Measurements from ENCODE around the gene CIB1. TPM values are rescaled to one million over a fixed set of nuclear protein-coding genes. Genes with fewer than 3 reads are reported as not detected.

Gene CIB1
- total RNA-seq, 4 donors from 2014 or later: 22.8 to 35.6 (median 25.5) TPM

DNA sequence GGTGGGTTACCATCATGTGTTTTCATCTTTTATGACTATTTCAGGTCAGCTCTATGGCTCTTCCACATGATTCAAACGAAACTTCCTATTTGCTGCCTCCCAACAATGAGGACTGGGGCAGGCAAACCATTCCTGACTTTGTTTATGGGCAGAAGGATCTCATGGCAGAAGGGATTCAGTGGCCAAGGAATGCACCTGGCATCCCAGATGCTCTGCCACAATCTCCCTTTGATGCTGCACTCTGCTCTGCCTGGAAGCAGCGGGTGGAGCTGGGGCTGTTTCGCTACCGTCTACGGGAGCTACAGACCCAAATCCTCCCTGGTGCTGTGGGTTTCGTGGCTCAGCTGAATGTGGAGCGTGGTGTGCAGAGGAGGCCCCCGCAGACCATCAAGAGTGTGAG lies 7.1 kb upstream of the CIB1 start:
- WGBS, 2 donors (ENCODE audit: low coverage in 1 of 2): 86% methylated on average over 1 of the region's 8 CpGs
- Histone ChIP-seq H3K27me3 (no peaks in the 10 kb centered on the region), H3K27ac (no peak overlapping the region), H3K9me3 (no peaks in the 10 kb centered on the region), H3K4me3 (no peak overlapping the region), H3K4me1 (no peaks in the 10 kb centered on the region), H3K36me3 (peaks cover 0 to 57% of the 10 kb centered on the region in 2 donors)
- no peak for ATAC-seq
- no peak for TF ChIP-seq POLR2A (IDR thresholded peaks at IDR 0.05)
- TF ChIP-seq EP300 (IDR thresholded peaks at IDR 0.05): no peak
- no peak for TF ChIP-seq POLR2AphosphoS5 (IDR thresholded peaks at IDR 0.05)
- TF ChIP-seq, protein P1, sequence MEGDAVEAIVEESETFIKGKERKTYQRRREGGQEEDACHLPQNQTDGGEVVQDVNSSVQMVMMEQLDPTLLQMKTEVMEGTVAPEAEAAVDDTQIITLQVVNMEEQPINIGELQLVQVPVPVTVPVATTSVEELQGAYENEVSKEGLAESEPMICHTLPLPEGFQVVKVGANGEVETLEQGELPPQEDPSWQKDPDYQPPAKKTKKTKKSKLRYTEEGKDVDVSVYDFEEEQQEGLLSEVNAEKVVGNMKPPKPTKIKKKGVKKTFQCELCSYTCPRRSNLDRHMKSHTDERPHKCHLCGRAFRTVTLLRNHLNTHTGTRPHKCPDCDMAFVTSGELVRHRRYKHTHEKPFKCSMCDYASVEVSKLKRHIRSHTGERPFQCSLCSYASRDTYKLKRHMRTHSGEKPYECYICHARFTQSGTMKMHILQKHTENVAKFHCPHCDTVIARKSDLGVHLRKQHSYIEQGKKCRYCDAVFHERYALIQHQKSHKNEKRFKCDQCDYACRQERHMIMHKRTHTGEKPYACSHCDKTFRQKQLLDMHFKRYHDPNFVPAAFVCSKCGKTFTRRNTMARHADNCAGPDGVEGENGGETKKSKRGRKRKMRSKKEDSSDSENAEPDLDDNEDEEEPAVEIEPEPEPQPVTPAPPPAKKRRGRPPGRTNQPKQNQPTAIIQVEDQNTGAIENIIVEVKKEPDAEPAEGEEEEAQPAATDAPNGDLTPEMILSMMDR (IDR thresholded peaks at IDR 0.05): no peak

DNA sequence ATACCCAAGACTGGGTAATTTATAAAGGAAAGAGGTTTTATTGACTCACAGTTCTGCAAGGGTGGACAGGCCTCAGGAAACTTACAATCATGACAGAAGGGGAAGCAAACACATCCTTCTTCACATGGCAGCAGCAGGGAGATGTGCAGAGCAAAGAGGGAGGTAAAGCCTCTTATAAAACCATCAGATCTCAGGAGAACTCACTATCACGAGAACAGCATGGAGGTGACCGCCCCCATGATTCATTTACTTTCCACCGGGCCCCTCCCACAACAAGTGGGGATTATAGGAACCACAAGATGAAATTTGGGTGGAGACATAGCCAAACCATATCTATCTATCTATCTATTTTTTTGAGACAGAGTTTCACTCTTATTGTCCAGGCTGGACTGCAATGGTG lies 5.6 kb upstream of the CIB1 start:
- H3K36me3 ChIP-seq: peaks cover 0 to 63% of the 10 kb centered on the region in 2 donors
- TF ChIP-seq, protein P1 (IDR thresholded peaks at IDR 0.05): no peak
- TF ChIP-seq POLR2A (IDR thresholded peaks at IDR 0.05): no peak
- no peak for TF ChIP-seq POLR2AphosphoS5 (IDR thresholded peaks at IDR 0.05)
- no peak for TF ChIP-seq EP300 (IDR thresholded peaks at IDR 0.05)
- no peak overlapping the region for H3K27ac ChIP-seq
- 62 to 77% methylated on average over 2 to 3 of the region's 3 CpGs for WGBS, 2 donors (ENCODE audit: low coverage in 1 of 2)
- no peaks in the 10 kb centered on the region for H3K9me3 ChIP-seq
- no peak overlapping the region for H3K4me3 ChIP-seq
- ATAC-seq: no peak
- H3K4me1 ChIP-seq: peaks cover 0 to 14% (median 7%) of the 10 kb centered on the region in 3 donors
- H3K27me3 ChIP-seq: no peaks in the 10 kb centered on the region

DNA sequence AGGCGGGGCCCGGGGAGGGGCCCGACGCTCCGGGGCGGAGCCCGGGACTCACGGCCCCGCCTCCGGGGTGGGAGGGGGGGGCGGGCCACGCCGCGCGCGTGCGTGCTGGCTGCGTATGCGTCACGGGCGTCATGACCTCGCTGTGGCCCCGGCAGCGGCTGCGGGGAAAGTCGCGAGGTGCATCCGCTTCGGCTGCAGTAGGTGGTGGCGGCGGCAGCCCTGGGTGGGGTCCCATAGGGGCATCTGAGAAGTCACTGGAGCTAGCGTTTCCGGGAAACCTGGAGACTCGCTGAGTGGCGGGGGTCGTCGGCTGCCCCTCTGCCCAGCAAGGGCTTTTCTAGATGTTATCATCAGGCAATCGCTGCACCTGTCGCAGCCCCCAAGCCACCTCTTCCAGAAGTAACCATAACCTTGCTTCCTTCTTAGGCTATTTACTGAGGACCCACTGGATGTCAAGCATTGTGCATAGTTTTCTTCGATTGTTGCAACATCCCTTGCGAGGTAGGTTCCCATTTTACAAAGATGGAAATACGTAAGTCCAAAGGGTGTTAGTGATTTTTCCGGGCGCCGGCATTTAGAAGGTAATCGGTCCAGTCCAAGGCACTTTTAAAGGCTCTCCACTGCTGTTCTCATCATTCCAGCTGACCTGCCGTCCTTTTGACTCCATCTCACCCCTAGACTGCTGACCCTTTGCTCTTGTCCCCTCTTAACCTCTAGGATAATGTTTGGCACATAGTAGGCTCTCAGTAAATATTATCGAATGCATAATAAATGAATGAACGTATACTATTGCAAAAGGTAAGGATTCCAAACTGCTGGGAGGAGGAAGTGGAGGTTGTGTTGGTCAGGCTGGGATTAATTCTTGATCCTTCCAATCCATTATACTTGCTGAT lies 601 bp upstream of the CIB1 start, which contains the start of gene GDPGP1:
Gene GDPGP1 (plus strand): TSS at position 114 of the 893 bp plus-strand sequence. CDS start 6,700 bp downstream, outside the sequence.
- peak within 1 kb of the TSS; percentile 95 to 96 for H3K4me3 ChIP-seq
- TF ChIP-seq EP300 (IDR thresholded peaks at IDR 0.05) (no peak), POLR2A (IDR thresholded peaks at IDR 0.05) (peak; percentile 59 to 80), POLR2AphosphoS5 (IDR thresholded peaks at IDR 0.05) (peak; percentile 78)
- TF ChIP-seq, protein P1 (IDR thresholded peaks at IDR 0.05): no peak
- H3K4me1 ChIP-seq: peaks cover 0 to 58% (median 36%) of the 10 kb centered on the region in 3 donors
- no peaks in the 10 kb centered on the region for H3K27me3 ChIP-seq
- ATAC-seq: peak; percentile 3
- H3K9me3 ChIP-seq: no peaks in the 10 kb centered on the region
- WGBS, 2 donors (ENCODE audit: low coverage in 1 of 2): 7 to 17% methylated on average over 9 to 16 of the region's 49 CpGs
- H3K27ac ChIP-seq: peak within 1 kb of the TSS; percentile 89 to 97 (median 92)
- H3K36me3 ChIP-seq: peaks cover 0 to 60% of the 10 kb centered on the region in 2 donors

DNA sequence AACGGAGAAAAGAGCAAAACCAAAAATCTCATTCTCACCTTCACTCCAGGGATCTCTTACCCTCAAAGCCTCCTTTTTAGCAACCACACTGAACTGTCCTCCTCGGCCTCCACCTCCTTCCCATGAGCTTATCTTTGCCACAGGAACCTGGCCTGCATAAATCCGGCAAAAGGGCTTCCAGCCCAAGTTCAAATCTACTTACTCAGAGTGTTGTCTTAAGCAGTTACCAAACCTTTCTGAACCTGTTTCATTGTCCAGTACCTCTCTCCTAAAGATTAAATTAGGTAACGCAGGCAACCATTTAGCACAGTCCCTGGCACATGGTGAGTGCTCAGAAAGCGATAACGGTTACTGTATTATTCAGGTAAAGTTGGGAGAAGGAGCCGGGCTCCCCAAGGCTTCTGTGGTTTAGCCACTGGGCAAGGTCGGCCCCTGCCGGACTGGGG lies 777 bp downstream of the CIB1 start:
- peaks cover 0 to 62% of the 10 kb centered on the region in 2 donors for H3K36me3 ChIP-seq

More for the DNA sequence above, 777 bp downstream of the CIB1 start:
- no peak for ATAC-seq
- Histone ChIP-seq H3K4me3 (peak overlapping the region; percentile 95 to 96), H3K9me3 (no peaks in the 10 kb centered on the region), H3K4me1 (peaks cover 0 to 72% (median 36%) of the 10 kb centered on the region in 3 donors), H3K27ac (peak overlapping the region; percentile 89 to 97 (median 92)), H3K27me3 (no peaks in the 10 kb centered on the region)
- TF ChIP-seq, protein P1 (IDR thresholded peaks at IDR 0.05): peak in 1 of 4 experiments; percentile 47
- TF ChIP-seq EP300 (IDR thresholded peaks at IDR 0.05): no peak
- no peak for TF ChIP-seq POLR2AphosphoS5 (IDR thresholded peaks at IDR 0.05)
- 2 to 12% methylated on average over 5 to 7 of the region's 9 CpGs for WGBS, 2 donors (ENCODE audit: low coverage in 1 of 2)

Measured in gastroesophageal sphincter (tissue), 4 donors.